Stimulated activated CD4-positive, alpha-beta T cell treated with anti-CD3 and anti-CD28 coated beads, TNF-alpha, amount 100 ng/mL, for 1 hour (primary cell): Measurements from ENCODE around the gene STX10.
A peak's percentile ranks its signal among the peaks of the same experiment; 100 is the strongest.

Experiments used
- DNase-seq, 3 donors: peaks; one replicate each; pipeline ENCODE4 v3.0.0-alpha.2; 2020; ENCODE audit warnings: low read depth in 3 of 3, low spot score in 1 of 3

STX10 gene

DNA sequence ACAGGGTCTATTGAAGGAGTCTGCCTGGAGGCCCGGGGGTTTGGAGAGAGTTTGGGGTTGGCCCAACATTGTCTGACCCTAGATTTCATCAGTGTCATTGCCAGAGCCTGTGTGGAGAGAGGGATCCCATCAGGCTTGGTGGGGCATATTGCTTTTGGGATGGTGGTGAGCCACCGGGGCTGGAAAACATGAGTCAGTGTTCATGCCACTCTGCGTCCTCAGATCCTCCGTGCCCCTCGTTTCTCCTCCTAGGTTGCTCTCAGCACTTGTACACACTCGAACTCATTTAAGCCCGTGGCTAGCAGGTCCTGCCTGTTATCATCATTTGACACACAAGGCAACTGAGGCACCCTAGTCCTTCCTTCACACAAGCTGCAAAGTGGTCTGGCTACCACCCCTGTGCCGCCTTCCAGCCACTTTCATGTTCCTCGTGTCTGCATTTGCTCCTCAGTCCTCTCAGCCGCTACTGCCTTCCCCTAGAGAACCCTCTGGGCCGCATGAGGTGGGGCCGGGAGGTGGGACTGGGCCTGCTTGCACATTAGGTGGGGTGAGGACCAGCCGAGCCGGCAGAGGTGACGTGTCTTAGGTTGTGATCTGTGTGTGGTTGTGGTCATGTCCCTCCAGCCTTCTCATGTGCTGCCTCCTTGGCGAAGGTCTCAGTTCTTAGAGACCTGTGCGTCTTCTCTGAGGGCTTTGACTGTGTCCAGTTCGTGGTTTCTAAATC lies 28.5 kb downstream of the STX10 start:
- no peak for DNase-seq

DNA sequence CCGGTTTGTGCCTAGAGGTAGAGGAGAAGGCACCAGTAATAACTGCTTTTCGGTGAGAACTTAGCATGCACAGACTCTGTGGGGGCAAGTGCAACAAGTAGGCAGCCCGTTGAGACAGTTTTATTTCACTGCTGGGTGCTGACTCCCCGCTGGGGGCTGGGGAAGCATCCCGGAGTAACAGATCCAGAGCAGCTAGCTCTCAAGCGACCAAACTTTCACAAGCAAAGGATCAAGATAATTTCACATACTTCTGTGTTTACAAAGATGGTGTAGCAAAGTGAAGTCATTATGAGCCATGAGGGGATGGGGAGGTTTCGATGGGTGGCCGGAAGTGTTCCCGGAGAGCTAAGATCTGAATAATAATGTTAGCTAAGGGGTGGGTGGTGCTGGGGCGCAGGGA lies 29.4 kb downstream of the STX10 start:
- no peak for DNase-seq

DNA sequence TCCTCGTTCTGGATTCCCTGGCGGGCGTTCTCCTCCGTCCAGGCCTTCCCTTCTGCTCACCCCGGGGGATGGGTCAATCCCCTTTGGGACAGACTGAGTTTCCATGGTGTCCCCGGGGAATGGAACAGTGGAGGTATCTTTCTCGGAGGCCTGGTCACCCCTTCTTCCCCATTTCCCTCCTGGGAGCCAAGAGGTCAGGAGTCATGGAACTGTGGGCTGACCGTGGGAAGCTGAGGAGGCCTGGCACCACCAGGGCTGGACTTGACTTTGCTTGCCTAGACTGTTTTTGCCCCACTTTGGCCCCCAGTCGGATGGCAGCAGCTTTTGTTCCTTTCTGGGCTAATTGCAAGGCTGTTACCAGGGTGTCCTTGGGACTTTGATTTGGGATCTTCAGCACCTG lies 30.1 kb downstream of the STX10 start:
- DNase-seq, result no peak

DNA sequence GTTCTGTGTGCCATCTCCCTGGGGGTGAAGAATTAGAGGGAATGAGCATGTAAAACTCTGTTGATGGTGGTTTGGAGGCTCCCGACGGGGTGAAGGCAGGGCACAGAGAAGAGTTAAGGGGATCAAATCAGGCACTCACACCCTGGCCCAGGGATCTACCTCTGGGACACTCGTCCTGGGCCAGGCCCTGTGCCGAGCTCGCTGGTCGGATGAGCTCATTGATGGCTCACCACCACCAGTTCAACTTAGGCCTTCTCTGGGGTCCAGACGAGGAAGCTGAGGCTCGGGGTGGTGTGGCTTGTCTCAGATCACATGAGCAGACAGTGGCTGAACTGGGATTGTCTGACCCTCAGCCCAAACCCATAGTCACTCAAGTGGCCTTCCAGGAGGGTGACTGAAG lies 30.5 kb downstream of the STX10 start:
- no peak for DNase-seq

DNA sequence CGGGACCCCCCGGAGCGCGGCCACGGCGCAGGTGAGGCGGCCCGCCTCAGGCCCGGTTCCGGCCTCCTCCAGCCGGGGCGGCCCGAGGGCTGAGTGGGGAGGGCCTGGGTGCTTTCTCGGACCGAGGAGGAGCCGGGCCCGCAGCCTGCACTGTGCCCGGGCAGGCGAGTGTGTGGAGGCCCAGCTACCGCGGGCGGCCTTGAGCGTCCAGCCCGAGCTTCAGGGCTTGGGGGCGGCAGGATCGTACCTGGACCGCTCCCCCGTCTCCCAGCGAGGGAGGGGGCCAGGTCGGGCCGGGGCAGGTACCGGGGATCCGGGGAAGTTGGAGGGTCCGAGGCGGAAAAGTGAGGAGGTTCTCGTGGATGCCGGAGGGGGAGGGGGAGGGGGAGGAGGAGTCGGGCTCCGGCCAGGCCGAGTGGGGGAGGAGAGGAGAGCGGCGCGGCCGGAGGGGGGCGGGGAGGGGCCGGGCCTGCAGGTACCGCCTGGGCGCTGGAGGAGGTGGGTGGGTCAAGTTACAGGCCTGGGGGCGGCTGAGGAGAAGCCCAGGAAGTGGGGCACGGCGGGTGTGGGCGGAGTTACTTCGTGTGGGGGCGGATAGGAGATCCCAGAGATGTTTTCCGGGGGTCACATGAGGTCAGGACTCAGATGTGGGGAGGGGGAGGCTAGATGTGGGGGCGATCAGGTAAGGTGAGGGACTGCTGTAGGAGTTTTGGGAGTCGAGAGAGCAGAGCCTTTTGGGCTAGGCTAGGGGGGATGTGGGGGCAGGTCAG lies 31.6 kb downstream of the STX10 start:
- DNase-seq, result no peak

DNA sequence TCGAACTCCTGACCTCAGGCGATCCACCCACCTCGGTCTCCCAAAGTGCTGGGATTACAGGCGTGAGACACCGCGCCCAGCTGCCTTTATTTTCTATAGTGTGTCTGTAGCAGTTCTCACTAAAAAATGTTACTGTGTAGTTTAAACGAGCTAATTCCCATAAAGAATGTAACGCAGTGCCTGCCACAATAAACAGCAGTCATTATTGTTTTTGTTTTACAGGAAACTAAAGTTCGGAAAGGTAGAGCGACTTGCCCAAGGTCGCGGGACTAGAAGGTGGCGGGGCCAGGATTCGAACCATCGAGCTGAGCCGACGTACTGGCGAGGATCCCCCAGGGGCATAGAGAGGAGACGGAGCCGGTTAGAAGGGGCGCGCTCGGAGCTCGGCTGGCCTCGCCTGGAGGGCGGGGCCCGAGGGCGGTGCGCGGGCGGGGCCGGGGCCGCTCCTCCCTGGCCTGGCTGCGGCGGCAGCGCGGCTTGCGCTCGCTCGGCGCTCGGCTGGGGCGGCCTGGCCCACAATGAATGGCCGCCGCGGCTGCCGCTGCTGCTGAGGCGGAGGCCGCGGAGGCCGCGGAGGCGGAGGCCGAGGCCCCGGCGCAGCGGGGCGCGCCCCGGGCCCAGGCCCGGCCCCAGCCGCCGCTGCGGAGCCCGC lies 32.3 kb downstream of the STX10 start, which contains the start of gene NACC1:
TSS of gene NACC1 (plus strand) at position 493 of the 652 bp plus-strand sequence. CDS start 16,944 bp downstream, outside the sequence.
- DNase-seq, result peak; percentile 64 to 86 (median 78)

DNA sequence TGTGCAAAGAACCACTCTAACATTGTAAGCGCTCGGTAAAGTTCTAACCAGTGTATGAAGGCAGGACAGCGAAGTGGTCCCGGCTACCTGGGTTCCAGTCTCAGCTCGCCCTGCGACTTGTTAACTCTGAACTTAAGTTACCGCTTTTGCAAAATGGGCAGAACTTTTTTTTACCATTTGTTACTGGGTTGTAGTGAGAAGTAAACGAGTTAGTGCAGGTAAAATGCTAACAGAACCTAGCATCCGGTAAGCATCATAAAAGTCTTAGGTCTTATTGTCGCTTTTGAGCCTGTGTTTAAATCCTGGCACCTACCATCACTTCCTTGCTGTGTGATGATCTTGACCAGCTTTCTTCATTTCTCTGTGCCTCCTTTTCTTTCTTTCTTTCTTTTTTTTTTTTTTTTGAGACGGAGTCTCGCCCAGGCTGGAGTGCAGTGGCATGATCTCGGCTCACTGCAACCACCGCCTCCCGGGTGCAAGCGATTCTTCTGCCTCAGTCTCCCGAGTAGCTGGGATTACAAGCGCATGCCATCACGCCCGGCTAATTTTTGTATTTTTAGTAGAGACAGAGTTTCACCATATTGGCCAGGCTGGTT lies 32.9 kb downstream of the STX10 start:
- no peak for DNase-seq

DNA sequence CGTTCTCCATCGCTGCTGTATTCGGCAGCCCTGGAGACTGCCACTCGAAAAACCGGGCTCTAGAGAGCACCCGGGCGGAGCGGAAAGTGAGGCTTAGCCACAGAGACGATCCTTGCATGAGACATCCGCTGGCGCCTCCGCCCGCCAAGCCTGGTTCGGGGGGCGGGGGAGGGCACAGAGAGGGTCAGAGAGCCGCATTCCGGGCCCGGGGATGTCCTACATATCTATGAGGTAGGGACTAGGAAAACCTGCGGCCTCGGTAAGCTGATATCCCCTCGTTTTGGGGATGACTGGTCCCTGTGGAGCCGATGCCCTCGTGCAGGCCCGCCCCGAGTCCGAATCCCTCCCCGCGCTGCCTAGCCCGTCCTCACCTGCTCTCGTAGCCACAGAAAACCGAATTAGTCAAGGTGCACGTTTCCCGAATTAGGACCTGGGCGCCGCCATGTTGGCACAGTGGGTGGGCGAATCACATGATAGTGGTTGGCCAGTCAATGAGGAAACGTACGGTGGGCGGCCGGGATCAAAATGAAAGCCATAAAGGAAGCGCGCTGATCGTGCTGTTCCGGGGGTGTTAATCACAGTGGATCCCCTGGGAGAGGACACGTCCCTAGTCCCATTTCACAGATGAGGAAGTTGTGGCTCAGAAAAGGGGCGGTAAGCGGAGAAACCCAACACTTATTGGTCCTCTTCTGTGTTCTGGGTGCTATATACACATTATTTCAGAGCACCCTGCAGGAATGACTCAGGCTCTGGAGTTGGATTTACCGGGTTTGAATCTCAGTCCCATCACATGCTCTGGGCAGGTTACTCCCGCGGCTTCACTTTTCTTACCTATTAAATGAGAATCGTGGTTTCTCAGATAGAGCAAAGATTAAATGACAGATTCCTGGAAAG lies 33.6 kb downstream of the STX10 start, which contains the start of gene TRMT1:
TSS of gene TRMT1 (minus strand) at position 459 of the 894 bp plus-strand sequence. CDS start at position 118, 341 bp downstream.
- peak; percentile 70 to 82 (median 70) for DNase-seq

DNA sequence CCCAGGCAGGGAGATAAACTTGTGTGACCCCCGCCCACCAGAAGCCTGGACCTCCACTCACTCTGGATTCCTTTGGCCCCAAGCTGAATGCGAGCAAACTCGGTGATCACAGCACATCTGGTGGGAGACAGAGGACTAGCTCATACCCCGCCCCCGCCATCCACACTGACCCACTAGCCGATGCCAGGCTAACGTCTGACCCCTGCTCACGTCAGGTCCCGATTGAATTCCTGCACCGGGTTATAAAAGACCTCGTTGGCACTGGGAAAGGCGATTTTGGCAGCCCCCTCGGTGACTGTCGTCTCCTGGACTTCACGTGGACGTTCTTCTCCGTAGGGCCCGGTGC lies 34.3 kb downstream of the STX10 start:
- no peak for DNase-seq

DNA sequence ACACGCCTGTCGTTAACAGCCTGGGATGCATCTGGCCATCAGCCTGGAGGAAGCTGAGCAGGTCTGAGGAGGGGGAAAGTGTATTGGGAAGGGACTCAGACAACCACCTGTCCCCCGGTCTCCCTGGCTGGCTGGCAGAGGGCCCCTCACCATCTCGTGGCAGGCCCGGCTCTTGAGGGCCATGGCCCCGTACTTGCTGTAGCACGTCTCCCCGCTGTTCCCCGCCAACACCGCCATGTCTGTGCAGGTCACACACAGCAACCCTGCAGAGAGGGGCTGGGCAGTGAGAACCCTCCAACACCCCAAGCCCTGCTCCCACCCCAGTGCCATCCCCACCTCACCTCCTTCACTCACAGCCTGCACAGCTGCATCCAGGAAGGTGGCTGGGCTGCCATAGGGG lies 37.6 kb downstream of the STX10 start:
- no peak for DNase-seq

DNA sequence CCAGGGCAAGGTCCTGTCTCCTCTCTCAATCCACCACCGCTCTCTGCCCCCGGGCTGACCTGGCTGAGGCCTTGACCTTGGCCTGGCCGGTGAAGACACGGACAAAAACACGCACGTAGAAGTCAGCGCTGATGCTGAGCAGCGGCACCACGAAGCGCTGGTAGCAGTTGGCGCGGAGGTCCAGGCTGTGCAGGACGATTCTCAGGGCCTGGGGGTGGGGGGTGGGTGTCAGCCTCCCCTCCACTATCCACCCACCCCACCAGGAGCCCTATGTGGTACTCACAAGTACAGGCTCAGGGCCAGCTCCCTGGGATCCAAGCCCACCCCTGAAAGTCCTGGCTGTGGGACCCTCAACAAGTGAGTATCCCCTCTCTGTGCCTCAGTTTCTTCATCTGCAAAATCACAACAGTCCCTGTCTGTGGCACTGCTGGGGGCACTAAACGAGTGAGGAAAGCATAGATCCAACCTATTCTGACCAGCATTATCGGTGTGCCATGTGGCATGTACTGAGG lies 40.0 kb downstream of the STX10 start:
- DNase-seq, result no peak

DNA sequence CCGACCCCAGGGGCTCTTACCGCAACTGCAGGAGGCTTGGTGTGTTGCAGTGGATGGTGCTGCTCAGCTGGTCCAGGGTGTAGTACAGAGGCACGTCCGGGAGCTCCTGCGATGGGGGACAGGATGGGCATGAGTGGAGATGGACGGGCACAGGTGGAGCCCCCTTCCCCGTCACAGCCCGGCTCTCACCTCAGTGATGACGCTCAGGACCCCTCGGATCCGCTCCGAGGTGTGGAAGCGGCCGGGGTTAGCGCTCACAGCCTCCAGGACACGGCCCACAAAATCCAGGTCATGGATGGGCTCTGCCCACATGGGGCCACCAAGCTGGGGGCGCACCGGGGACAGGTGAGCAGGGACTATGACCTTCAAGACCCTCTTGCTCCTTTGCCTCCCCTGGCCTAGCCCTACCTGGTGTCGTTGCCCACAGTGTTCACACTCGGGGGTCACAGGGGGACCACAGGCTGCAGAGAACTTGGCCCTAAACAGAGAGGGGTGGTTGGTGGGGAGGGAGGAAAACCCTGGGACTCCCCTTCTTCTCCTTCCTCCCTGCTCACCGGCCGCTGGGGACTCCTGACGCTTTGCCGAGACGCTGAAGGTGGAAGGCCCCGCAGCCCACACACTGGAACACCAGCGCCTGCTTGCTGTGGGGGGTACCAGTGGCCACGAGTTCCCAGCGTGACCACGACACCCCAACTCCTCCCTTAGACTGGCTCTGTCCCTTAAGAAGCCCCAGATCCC lies 40.6 kb downstream of the STX10 start:
- no peak for DNase-seq

DNA sequence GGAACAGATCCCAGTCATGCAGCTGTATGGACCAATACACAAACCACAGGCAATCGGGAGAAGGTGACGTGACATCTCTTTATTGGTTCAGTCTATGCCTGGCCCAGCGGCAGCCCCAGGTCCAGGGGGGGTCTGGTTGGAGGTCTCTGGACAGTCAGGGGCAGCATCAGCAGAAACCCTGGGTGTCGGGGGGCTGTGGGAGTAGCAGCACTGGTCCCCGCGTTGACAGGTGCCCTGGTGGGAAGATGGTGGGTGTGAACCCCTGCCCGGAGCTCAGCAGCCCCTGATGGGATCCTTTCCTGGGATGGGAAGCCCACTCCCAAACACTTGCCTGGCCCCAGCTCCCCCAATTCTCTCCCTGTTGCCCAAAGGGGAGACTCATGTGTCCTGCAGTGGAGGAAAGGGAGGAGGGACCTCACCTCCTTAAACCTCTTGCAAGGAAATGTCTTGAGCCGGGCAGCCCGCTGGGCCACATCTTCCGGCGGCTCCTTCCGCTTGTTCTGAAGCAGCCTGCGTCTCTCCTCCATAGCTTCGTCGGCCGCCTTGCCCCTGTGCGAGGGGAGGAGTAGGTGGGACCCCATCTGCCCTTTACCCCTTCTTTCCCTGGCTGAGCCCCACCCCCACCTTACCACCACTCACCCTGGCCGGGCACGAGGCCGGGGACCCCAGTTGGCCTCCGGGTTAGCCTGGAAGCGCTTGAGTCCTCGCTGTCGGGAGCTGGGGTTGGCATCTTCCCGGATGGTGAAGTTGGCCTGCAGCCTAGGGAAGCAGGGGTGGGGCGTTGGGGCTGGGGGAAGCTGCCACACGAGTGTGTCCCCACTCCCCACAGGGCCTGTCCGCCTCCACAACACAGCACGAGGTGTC lies 45.1 kb downstream of the STX10 start:
- DNase-seq, result no peak

DNA sequence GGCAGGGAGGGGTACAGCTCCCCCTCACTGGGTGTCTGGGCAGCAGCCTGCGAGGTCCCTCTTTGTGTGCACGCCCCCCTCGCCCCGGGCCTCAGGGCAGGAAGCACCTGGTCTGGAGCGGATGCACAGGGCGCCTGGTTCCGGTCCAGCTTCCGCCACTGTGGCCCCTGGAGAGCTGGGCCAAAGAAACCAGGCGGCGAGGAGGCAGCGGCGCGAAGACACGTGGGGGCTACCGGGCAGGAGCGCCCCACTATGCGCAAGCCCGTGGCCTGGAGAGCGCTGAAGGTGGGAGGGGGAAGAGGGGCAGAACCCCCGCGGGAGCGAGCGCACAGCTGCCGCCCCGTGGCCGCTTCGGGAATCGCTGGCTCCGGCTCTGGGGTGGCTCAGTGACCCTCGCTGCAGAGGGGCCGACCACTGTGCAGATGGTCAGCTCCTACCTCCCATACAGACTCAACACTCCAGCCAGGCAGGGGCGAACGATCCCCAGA lies 45.8 kb downstream of the STX10 start:
- DNase-seq, result peak in 1 of 3 donors; percentile 62

DNA sequence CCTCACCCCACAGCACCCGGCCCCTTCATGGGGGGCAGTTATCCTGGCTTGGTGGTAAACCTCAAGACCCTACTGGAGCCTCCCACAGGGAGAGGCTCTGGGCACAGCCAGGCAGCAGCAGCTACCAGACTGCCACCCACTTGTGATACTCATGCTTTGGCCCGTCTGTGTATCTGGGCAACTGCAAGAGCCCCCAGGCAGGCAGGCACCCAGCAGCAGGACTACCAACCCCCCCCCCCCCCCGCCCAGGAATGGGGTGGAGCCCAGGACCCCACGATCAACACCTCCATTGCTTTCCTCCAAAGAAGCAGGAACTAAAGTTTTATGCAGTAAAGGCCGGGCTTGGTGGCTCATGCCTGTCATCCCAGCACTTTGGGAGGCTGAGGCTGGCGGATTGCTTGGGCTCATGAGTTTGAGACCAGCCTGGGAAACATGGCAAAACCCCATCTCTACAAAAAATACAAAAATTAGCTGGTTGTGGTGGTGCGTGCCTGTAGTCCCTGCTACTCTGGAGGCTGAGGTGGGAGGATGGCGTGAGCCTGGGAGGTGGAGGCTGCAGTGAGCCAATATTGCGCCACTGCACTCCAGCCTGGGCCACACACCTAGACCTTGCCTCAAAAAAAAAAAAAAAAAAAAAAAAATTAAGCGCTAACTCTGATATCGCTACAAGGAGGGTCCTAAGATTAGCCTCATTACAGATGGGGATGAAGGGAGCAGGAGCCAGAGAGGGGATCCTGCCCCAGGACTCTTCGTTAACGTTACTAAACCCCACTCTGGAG lies 46.4 kb downstream of the STX10 start:
- no peak for DNase-seq

DNA sequence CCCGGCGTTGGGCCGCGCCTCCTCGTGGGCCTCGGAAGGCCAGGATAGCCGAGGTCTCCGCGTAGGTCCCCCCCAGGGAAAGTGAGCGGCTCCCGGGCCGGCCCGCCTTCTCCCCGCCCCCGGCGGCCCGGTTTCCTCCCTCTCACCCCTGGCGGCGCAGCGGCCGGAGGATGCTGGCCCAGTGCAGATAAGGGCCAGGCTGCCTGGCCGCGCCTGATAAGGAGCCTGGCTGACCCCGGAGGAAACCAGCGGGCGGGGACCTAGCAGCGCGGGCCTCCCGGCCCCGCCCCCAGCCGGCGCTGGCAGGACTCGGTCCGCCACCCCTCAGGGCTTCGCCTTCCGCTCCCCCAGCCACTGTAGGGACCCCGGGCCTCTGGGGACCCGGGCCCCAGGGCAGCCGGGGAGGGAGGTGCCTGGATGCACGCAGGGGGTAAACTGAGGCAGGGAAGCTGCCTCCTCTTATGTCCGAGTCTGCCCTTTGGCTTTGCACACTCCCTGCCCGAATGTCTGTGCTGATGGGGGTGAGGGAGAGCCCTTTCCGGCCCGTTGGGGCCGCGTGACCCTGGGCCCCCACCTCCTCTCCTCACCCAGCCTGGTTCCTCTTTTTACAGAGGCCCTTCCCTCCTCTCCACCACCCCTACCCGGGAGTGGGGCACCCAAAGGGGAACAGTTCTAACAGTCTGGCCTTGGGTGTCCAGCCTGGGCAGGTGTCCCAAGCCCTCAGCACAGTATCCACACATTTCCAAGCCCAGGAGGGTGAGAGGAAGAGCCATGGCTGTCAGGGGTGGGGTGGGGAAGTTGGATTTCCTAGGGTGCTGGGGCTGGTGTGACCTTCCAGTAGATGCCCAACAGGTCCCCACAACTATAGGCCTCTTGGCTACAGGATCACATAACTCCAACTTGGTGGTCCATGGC lies 47.3 kb downstream of the STX10 start, which contains the start of gene LYL1:
TSS of gene LYL1 (minus strand) at position 193 of the 915 bp plus-strand sequence. CDS start 1,687 bp downstream, outside the sequence.
- no peak for DNase-seq

DNA sequence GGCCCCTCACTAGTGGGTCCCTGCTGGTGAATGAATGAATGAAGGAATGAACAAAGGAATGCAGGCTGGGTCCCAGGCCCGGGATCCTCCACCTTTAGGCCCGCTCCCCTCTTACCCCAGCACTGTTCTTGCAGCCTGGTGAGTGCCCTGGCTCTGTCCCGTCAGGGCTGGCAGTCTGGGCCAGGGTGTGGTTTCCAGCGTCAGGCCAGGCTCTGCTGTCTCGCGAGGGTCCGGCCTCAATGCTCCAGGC lies 47.8 kb downstream of the STX10 start:
- no peak for DNase-seq
